Motor neuron (in vitro differentiated cells): ENCODE data around the gene SEMA4D. TPM values are rescaled to one million over a fixed set of nuclear protein-coding genes. Genes with fewer than 3 reads are reported as not detected.
"Not testable (repeated sequence)": the region's sequence is repeated elsewhere in the genome, so short reads cannot be mapped to it uniquely, and the experiment has no call there.

ENCODE experiments used
- ATAC-seq, 8 experiments: fragments of 200-7000 bp; cut with Tn5 transposase; replicated peaks in 6 of 8; 2 replicates each; pipeline ENCODE4 v1.8.0; 2021; ENCODE audit warnings: mild to moderate bottlenecking in 8 of 8, moderate library complexity in 8 of 8
- H3K27ac ChIP-seq, 2 donors: fragments of 250-450 bp; sonication (Bioruptor Pico); 2 replicates each; pipeline ENCODE4 v1.9.0; 2021; ENCODE audit warnings: antibody characterized with exemption in 2 of 2, mild to moderate bottlenecking in 2 of 2, moderate library complexity in 1 of 2
- H3K4me1 ChIP-seq, 2 donors: fragments of 250-450 bp; sonication (Bioruptor Pico); replicated peaks in 1 of 2; 2 replicates each; pipeline ENCODE4 v1.6.1; 2021; ENCODE audit warnings: antibody characterized with exemption in 2 of 2, mild to moderate bottlenecking in 2 of 2, moderate library complexity in 1 of 2
- H3K4me3 ChIP-seq, 5 donors: fragments of 250-450 bp; sonication (Bioruptor Pico); 2 replicates each; pipeline ENCODE4 v1.9.0; 2021; ENCODE audit warnings: antibody characterized with exemption in 5 of 5, mild to moderate bottlenecking in 5 of 5, moderate library complexity in 4 of 5
- WGBS, 10 experiments: fragments of 450-650 bp; shearing (Covaris generic); methylation state at CpG; one replicate each; pipeline ENCODE4 v1.0.0; 2022; 5-methylcytosine and 5-hydroxymethylcytosine counted together
- in situ Hi-C, 9 experiments: fragments of 400-800 bp; cut with MboI; loops; one replicate each; pipeline ENCODE4 v1.15.0; 2021; ENCODE audit warnings: low sequenced_read_pairs in 9 of 9, low pct_unique_long_range_greater_than_20kb in 2 of 9; ENCODE audit not compliant: unreplicated experiment in 9 of 9
- total RNA-seq, 8 experiments: library from RNA; unstranded; fragments of 300-600 nt; gene quantifications; 2 replicates each; pipeline versions ENCODE4 v1.2.3 to v1.2.4, GENCODE V29; 2022

Gene SEMA4D
- total RNA-seq, 8 experiments from 2014 or later, result 1.2 to 30.1 (median 13.8) TPM

GRCh38 chr9:89372979-89373378 lies 124.9 kb downstream of the SEMA4D start:
- ATAC-seq, result peak in 3 of 8 experiments; percentile 3 to 8 (median 5)

GRCh38 chr9:89372230-89372816 lies 125.6 kb downstream of the SEMA4D start:
- in situ Hi-C loops, result no loop called here
- ATAC-seq, result peak in 6 of 8 experiments; percentile 17 to 62 (median 36)
- Histone ChIP-seq H3K4me1 (peaks cover 2 to 10% of the 10 kb centered on the region in 2 donors), H3K4me3 (no peak overlapping the region), H3K27ac (no peak overlapping the region)
- 0 to 100% (median 90%) methylated on average over 1 to 2 of the region's 14 CpGs; no CpG with 5 or more reads in 7 of the 10 experiments for WGBS, 10 experiments

More at GRCh38 chr9:89372979-89373378, 124.9 kb downstream of the SEMA4D start:
- Histone ChIP-seq H3K4me1 (peaks cover 2 to 10% of the 10 kb centered on the region in 2 donors), H3K4me3 (no peak overlapping the region), H3K27ac (no peak overlapping the region)
- in situ Hi-C loops, result no loop called here
- 90 to 100% methylated on average over 1 to 2 of the region's 8 CpGs; no CpG with 5 or more reads in 8 of the 10 experiments for WGBS, 10 experiments

DNA sequence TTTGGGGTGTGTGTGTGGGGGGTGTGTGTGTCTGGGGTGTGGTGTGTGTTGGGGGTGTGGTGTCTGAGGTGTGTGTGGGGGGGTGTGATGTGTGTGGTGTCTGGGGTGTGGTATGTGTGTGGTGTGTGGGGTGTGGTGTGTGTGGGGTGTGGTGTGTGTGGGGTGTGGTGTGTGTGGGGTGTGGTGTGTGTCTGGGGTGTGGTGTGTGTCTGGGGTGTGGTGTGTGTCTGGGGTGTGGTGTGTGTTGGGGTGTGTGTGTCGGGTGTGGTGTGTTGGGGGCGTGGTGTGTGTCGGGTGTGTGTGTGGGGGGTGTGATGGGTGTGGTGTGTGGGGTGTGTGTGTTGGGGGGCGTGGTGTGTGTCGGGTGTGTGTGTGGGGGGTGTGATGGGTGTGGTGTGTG lies 126.1 kb downstream of the SEMA4D start:
- peak in 2 of 8 experiments; percentile 71 to 86 for ATAC-seq
- H3K27ac ChIP-seq, in situ Hi-C loops, H3K4me3 ChIP-seq, H3K4me1 ChIP-seq: not testable (repeated sequence)
- no CpG with 5 or more reads among the region's 5 CpGs for WGBS, 10 experiments

GRCh38 chr9:89370593-89370992 lies 127.3 kb downstream of the SEMA4D start:
- Histone ChIP-seq H3K4me1 (peaks cover 2 to 9% of the 10 kb centered on the region in 2 donors), H3K4me3 (no peak overlapping the region), H3K27ac (no peak overlapping the region)
- no CpG with 5 or more reads among the region's 6 CpGs for WGBS, 10 experiments
- in situ Hi-C loops, result no loop called here
- ATAC-seq, result no peak

DNA sequence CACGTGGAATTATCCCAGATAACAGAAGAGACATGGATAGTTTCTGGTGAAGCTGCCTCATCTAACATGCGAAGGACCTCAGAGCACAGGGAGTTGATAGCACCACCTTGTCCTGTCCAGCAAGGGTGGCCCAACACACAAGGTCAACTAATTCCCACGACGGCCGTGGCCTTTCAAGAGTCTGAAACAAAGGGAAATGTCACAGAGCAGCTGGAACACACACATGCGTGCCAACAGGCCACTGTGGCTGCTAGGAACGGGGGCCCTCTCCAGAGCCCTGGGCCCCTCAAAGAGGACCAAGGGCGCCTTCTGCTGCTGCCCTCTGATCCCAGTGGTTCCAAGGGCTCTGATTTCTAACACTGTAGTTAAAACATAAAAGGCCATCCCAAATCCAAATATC lies 128.9 kb downstream of the SEMA4D start:
- WGBS, 10 experiments, result 60 to 89% (median 80%) methylated on average over 1 to 7 of the region's 8 CpGs; no CpG with 5 or more reads in 4 of the 10 experiments
- no peak for ATAC-seq
- no peak overlapping the region for H3K27ac ChIP-seq

DNA sequence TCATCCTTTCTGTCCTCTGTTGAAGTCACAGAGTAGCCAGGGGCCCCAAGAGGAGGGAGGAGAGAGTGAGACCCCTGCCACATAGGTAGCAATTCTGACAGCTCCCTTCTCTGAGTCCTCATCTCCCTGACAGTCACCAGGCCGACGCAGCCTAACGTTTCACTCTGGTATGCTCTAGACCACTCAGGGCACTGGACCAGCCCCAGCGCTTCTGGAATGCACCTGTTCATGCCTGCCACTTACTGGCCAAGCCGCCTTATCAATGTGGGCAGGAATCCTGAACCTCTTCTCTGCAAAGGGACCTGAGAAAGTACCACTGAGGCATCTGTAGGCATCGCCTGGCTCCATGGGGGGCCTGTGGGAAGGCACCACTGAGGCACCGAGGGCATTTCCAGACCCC lies 129.4 kb downstream of the SEMA4D start:
- H3K4me3 ChIP-seq, result no peak overlapping the region
- H3K27ac ChIP-seq, result no peak overlapping the region
- in situ Hi-C loops, result no loop called here
- peaks cover 2 to 4% of the 10 kb centered on the region in 2 donors for H3K4me1 ChIP-seq
- 71 to 100% (median 94%) methylated on average over 1 to 7 of the region's 7 CpGs; no CpG with 5 or more reads in 5 of the 10 experiments for WGBS, 10 experiments
- ATAC-seq, result no peak

More for the DNA sequence above, 128.9 kb downstream of the SEMA4D start:
- Histone ChIP-seq H3K4me3 (no peak overlapping the region), H3K4me1 (peaks cover 2 to 4% of the 10 kb centered on the region in 2 donors)
- in situ Hi-C loops, result no loop called here

DNA sequence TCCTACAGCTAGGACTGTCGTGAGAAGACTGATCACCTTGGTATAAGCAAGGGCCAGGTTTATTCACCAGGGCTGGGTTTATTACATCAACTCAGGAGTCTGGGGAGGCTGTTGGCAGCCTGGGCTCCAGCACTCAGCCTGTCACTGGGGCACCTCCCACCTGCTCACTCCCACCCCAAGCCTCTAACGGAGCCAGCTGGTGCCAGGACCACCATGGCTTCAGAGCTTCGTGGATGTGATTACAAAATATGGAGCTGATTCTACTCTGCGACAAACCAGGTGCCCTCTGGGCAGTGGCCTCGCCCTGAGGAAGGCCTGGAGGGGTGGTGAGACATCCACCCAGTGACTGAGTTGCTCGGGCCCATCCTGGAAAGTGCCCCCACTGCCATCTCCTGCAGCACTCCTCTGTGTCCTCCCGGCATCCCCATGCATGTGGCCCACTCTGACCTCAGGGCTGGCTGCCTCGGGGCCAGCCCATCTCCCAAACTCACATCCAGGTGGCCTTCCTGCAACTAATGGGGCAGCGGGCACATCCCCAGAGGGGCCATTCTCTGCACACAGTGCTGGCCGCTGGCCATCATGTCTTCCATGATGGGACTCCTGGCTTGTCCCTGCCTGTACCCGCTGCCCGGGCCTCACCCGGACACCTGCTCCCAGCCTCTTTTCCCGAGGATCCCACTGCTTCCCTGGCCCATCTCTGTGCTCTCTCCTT lies 130.0 kb downstream of the SEMA4D start:
- in situ Hi-C loops, result no loop called here
- H3K27ac ChIP-seq, result no peak overlapping the region

GRCh38 chr9:89367281-89367680 lies 130.6 kb downstream of the SEMA4D start:
- Histone ChIP-seq H3K27ac (no peak overlapping the region), H3K4me3 (no peak overlapping the region), H3K4me1 (peaks cover 2 to 4% of the 10 kb centered on the region in 2 donors)
- in situ Hi-C loops, result no loop called here
- WGBS, 10 experiments, result 100% methylated on average over 1 to 2 of the region's 4 CpGs; no CpG with 5 or more reads in 8 of the 10 experiments
- ATAC-seq, result no peak

More for the DNA sequence above, 130.0 kb downstream of the SEMA4D start:
- Histone ChIP-seq H3K4me3 (no peak overlapping the region), H3K4me1 (peaks cover 2 to 4% of the 10 kb centered on the region in 2 donors)
- ATAC-seq, result peak in 2 of 8 experiments; percentile 23 to 28
- WGBS, 10 experiments, result 20 to 100% (median 80%) methylated on average over 1 to 10 of the region's 14 CpGs; no CpG with 5 or more reads in 5 of the 10 experiments

DNA sequence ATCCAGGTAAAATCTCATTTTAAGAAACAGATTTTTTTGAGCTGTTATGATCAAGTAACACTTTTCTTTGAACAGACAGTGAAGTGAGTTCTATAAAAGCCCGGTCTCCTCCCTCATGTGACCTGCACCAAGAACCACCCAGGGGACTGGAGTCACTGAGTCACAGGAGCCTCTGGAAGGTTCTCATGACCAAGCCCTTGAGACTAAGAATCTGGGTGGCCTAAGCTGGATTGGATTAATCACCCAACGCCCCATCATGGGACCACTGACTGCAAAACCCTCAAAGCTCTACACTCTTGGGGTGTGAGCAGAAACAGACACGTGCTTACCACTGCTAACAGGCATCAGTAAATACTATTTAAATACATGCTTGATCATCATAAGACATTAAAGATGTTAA lies 131.2 kb downstream of the SEMA4D start:
- no peak overlapping the region for H3K27ac ChIP-seq
- peak in 1 of 8 experiments; percentile 22 for ATAC-seq
- H3K4me1 ChIP-seq, result peaks cover 2 to 4% of the 10 kb centered on the region in 2 donors
- no peak overlapping the region for H3K4me3 ChIP-seq
- WGBS, 10 experiments, result 71 to 100% (median 90%) methylated on average over 1 to 3 of the region's 3 CpGs; no CpG with 5 or more reads in 3 of the 10 experiments
- in situ Hi-C loops, result no loop called here

- in situ Hi-C loops, result no loop called here
- no peak overlapping the region for H3K27ac ChIP-seq
- ATAC-seq, result no peak
- H3K4me1 ChIP-seq, result peaks cover 2 to 4% of the 10 kb centered on the region in 2 donors
- H3K4me3 ChIP-seq, result no peak overlapping the region
- WGBS, 10 experiments, result 71 to 100% (median 100%) methylated on average over 1 to 2 of the region's 2 CpGs; no CpG with 5 or more reads in 5 of the 10 experiments
Observed at GRCh38 chr9:89365532-89365912, 132.4 kb downstream of the SEMA4D start.

DNA sequence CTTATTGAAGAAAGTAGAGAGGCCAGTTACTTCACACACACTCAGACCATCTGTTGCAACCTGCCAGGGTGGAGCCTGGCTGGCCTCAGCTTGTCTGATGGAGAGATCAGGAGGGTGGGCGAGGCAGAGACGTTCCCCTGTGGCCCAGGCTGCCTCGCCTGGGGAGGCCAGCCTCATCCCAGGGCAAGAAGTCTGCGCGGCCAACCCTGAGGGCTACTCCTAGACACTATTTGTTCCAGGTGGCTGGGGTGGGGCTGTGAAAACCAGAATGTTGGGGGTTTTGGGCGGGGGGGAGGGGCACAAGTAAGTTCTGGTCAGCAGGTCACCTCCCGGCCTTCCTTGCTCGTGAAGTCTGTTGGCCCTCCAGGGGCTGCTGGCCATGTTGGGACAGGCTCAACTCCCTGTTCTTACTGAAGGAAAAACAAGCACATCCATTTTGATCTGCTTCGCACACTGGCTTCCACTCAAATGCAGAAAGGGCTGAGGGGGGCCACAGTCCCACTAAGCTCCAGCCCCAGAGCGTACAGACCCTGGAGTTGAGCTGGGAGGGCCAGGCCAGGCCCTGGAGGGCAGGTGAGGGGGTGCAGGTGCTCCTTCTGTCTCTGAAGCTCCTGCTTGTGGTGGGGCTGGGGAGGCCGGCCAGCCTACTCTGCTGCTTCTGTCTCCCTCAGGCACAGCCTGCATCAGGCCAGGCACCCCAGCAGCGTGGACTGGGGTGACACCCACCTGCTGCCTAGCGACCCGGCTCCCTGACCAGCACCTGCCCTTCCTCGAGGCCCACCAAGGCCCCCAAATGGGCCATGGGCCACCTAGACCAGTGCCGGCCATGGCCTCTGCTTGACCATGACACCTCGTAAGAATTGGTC lies 133.0 kb downstream of the SEMA4D start:
- Histone ChIP-seq H3K4me3 (no peak overlapping the region), H3K27ac (no peak overlapping the region), H3K4me1 (peaks cover 2 to 4% of the 10 kb centered on the region in 2 donors)
- ATAC-seq, result peak in 1 of 8 experiments; percentile 41
- 80 to 100% (median 100%) methylated on average over 1 to 4 of the region's 17 CpGs; no CpG with 5 or more reads in 7 of the 10 experiments for WGBS, 10 experiments
- in situ Hi-C loops, result no loop called here

- Histone ChIP-seq H3K27ac (no peak overlapping the region), H3K4me3 (no peak overlapping the region), H3K4me1 (peaks cover 1 to 7% of the 10 kb centered on the region in 2 donors)
- 80 to 100% (median 84%) methylated on average over 1 to 5 of the region's 9 CpGs; no CpG with 5 or more reads in 5 of the 10 experiments for WGBS, 10 experiments
- no peak for ATAC-seq
- in situ Hi-C loops, result no loop called here
Observed at GRCh38 chr9:89363921-89364665, 133.8 kb downstream of the SEMA4D start.
